CD4-positive, alpha-beta T cell treated with Interleukin-4 for 1 hour (primary cell): ENCODE results near the gene FAM47E.

ENCODE experiments used
- DNase-seq, 2 donors: peaks; one replicate each; pipeline ENCODE4 v3.0.0-alpha.2; 2020 to 2022

Gene FAM47E

DNA sequence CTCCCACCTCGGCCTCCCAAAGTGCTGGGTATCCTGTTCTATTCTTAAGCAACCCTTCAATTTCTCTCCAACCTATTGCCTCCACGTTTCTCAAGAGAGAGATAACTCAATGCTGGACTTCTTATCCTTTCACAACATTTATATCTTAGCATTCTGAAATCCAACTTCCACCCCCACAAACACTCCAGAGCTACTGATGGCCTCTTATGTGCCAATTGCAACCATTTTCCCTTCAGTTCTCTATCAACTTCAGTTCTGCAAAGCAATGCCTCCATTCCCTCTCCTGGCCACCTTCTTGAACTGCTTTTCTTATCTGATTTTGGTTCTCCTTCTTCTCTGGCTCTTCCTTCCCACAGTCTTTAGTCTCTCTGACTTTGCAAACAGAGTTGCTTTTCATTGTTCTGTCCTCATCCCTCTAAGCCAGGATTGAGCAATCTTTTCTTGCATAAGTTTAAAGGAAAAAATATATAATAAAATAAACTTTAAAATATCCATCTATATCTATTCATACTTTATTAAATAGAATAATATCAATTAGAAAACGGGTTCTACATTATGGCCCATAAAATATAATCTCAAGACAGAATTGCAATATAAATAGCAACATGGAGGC is 51.4 kb downstream of the FAM47E start:
- DNase-seq: no peak

DNA sequence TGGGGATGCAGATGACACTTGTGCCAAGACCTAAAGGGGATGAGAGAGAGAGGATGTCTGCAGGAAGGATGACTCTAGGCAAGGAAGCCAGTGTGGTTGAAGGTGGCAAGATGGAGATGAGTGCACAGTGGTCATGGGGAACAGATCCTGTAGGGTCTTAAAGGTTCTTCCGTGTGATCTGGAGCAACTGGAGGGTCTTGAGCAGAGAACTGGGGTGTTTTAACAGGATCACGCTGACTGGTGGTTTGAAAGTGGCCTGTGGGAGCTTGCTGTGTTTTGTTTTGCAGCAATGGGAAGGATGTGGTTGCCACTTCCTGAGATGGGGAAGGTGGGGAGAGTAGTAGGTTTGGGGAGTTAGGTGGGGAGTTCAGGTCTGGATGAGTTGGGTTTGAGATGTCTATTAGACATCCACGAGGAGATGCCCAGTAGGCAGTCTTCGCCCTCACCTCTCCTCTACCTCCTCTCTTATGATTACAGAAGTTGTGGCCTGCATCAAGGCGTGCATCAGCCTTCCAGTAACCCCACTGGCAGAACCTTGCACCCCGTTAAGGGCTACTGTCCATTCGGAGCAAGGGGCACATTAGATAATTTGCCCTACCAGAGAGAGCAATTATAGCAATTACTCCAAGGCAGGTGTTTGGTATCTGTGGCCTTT is 53.6 kb downstream of the FAM47E start:
- DNase-seq: peak in 1 of 2 donors; percentile 21

DNA sequence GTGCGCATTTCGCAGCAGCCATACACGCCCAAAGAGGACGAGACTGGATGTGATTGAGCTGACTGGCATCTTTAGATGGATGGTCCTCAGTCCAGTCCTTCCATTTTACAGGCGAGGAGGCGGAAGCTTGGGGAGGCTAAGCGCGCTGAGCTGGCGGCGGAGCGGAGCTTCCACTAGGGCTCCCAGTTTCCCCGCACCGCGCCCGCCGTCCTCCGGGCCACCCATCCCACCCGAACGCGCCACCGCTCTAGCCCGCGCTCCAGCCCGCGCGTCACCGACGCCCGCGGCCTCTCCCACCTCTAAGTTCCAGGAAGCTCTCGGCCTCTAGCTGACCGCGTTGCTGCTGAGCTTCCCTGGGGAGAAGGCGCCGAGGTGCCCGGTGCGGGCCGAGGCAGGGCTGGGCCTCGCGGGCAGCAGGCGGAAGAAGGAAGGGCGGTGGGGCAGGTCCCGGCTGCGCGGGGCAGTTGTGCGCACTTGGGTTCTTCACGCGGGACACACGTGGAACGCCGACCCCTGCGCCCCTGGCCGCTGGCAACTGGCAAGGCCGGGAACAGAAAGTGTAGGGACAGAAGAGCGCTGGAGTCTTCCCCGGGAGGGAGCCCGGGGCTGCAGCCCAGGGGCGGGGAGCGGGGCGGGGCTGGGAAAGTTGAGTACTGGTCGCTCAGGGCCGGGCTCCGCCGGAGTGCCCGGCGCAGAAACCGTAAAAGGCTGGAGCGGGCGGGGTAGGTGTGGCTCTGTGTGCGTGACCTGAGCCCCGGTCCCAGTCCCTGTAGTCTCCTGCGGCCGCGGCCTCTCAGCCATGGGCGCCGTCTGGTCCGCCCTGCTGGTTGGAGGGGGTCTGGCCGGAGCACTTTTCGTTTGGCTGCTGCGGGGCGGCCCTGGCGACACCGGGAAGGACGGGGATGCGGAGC is 54.7 kb downstream of the FAM47E start, which contains the start of gene STBD1:
Gene STBD1, plus strand, starts transcription at position 763 of the 911 bp plus-strand sequence. Its CDS starts 37 bp downstream, at position 800.
- peak; percentile 16 to 36 for DNase-seq

DNA sequence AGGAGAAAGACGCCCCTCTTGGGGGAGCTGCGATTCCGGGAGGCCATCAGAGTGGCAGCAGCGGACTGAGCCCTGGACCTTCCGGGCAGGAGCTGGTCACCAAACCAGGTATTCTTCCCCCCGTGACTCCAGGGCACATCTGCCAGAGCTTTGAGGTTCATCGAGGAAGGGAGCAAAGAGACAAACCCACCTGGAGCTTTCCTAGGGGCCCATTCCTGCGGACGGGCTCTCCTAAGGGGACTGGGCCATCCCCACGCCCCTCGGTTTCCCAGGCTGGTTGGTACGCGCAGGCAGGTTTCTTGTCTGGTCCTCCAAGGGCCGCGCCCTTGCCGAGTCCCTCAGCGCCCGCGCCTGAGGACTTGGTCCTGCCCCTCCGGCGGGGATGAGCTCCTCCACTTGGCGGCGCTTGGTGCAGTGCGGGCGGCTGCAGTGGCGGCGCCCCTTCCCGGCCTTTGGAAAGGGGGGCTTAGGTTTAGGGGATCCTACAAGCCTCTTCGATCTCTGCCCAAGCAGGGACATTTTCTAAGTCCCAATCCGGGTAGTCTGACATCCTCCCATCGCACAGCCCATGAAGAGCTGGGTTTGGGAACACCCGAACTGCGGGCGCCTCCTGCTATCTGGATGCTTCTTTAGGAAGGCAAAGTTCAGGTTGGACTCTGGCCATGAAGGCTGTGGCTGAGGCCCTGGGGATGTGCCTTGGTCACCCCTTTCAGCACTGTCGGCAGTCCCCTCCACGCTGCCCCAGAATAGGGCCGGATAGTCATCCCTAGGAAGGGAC is 55.5 kb downstream of the FAM47E start:
- DNase-seq: no peak

DNA sequence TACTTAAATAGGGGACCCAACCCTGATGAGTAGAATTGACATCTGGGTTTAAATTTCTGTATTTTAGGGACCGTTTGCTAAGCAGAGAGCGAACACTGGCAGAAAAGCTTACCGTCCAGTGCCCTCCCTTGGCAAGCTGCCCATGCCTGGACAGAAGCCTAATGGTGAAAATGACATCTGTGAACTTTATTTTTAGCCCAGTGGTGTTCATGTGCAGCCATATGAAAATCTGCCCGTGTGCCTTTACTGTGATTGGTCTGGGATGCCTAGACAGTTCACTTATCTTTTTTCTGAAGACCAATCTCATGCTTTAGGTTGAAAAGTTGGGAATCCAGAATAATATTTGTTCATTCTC is 56.1 kb downstream of the FAM47E start:
- DNase-seq: no peak

DNA sequence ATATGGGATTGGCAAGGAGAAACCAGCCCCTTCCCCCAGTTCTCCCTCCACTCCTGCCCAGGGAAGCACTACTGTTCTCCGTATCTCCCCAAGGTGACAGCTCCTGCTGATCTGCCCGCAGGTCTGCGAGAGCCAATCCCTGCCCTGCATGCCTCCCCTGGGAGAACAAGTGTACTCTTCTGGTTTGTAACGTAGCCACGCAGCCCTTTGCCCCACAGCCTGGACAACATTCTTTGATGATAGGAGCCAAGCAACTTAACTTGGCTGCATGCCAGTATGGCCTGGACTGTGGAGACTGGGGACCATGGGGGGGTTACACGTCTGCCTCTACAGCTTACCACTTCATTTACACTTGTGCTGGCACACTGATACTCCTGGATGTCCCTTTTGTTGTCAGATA is 57.0 kb downstream of the FAM47E start:
- no peak for DNase-seq

DNA sequence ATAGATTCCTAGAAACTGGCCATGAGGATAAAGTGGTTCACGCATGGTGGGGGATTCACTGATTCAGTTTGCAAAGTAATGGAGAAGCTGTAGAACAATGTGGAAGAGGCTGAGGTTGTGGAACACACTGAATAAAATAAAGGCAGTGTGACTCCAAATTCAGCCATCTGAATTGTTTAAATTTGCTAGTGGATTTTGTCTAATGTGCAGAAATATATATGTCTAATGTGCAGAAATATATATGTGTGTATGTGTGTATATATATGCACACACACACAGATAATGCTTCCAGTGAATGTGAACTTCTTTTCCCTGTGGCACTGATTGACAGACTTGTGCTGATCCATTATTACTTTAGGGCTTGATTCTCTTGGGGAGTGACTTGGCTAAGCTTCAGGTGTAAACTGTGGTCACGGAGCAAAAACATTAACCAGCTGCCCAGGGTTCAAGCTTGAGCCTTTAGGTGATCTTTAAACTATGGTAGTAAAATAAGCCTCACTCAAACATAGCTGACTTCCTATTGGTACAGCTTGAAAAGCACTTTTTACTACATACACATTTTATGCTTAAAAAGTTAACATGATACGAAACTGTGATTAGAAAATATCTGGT is 58.5 kb downstream of the FAM47E start:
- DNase-seq: no peak

DNA sequence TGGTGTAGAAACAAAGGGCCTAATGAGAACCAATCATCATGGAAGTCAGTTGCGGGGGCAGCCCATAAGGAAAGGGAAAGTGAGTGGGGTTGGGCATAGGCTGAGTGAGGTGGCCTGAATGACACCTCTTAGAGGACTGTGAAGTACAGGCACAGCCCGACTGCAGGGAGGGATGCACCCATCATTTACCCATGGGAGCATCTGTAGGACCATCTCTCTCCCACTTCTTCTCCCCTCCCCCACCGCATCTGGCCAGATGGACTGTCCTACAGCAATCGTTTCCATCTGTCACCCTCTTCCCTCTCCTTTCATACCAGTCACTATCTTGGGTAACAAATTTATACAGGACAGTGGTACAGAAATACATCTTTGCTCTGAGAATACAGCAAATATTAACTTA is 59.2 kb downstream of the FAM47E start:
- no peak for DNase-seq

DNA sequence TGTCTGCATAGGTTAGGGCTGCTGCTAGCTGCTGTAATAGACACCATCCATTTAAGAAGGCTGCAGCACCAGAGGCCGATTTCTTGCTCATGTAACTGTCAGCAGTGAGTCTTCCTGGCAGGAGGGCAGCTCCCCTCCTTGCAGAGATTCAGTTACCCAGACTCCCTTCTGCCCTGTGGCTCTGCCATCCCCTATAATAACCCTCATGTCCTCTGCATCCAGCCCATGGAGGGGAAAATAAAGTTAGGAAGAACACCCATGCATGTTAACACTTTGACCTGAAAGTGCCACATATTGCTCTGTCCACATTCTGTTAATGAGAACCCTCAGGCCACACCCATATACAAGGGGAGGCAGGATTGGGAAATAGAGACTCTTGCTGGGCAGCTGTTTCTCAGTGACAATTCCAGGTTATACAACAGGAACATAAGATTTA is 60.4 kb downstream of the FAM47E start:
- no peak for DNase-seq

DNA sequence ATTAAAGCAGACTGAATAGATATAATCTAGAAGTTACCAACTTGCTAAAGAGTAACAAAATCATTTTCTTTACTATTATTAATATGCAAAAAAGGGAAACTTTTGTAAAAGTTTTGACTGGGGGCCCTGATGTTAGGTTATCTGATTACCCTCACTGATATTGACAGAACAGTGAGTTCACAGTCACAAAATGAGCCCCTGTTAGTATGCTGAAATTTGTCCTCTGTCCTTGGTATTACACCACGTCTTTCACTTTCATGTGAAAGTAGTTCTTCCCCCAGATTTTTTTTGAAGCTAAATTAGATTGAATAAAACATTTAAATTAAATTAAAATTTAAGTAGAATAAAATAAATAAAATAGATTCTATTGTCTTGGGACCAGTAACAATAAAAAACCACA is 60.9 kb downstream of the FAM47E start:
- DNase-seq: no peak

DNA sequence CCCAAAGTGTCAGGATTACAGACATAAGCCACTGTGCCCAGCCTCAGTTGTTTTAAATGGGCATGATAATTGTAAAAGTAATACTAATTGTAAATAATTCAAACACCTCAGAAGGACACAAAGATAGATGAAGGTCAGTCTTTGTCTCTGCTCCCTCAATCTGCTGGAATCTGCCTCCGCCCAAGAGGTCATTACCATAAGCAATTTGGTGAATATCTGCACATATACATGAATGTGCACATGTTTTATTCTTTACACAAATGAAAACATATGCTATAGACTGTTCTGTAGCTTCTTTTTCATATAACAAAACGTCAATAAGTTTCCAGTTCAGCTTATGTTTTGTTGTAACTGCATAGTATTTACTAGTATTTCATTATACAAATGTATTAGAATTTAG is 62.0 kb downstream of the FAM47E start:
- no peak for DNase-seq

DNA sequence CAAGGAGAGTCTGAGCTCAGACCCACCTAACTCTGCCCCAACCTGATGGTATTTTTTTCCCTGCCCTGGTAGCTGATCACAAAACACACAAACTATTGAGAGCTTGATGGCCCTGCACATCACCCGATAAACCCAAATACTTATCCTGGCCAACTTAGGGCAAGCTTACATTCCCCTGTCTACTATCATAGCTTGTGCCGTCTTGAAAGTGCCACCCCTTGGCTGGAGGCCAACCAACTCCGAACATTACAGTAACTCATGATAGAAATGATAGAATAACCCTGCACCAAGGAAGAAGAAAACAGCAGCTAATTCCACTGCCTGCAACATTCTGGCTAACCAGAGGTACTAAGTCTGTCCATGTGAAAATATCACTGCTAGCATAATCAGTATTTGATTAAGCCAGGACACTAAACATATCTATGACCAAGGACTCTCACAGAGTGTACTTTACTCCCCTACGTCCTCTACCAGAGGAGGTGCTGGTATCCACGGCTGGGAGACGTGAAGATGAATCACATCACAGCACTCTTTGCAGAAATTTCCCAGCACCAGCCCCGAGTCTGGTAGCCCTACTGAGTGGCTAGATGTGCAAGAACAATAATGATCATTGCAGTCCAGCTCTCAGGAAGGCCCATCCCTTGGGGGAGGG is 63.9 kb downstream of the FAM47E start:
- DNase-seq: no peak

DNA sequence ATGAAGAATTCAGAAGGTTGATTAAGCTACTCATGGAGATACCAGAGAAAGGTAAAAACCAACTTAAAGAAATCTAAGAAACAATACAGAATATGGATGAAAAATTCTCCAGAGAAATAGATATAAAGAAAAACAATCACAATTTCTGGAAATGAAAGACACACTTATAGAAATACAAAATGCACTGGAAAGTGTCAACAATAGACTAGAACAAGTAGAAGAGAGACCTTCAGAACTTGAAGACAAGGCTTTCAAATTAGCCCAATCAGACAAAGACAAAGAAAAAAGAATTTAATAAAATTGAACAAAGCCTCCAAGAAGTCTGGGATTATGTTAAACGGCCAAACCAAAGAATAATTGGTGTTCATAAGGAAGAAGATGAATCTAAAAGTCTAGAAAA is 64.6 kb downstream of the FAM47E start:
- DNase-seq: no peak

DNA sequence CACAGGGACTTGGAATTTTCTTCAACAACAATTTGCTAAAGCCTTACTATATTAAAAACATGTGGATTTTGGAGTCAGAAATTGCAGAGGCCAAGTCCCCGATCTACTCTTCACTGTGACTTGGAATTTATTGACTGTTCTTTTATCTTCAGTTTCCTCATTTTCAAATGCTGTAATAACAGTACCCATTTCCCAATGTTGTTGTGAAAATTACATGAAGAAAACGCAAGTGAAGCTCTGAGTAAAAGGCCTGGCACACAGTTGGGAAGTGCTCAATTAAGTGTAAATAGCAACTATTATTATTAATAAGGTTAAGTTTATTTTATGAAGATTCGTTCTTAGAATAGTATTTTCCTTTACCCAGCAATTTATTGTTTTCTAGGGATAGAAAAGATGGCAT is 70.7 kb downstream of the FAM47E start:
- DNase-seq: no peak

DNA sequence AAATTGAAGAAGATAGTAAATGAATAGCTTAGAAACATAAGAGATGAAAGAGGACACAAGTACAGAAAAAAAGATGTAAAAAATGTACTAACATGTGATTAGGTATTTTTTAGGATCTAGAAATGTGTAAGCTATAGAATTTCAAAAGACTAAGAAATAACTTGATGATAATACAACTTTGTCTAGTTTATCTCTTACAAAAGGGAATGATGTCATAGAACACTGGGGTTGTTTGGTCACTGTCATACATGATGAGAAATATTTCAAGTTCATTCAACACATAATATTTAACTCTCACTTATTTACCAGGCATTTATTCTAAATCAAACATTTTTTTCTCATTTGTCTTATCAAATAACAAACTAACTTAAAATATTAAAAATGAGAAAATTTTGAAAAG is 73.6 kb downstream of the FAM47E start:
- no peak for DNase-seq

DNA sequence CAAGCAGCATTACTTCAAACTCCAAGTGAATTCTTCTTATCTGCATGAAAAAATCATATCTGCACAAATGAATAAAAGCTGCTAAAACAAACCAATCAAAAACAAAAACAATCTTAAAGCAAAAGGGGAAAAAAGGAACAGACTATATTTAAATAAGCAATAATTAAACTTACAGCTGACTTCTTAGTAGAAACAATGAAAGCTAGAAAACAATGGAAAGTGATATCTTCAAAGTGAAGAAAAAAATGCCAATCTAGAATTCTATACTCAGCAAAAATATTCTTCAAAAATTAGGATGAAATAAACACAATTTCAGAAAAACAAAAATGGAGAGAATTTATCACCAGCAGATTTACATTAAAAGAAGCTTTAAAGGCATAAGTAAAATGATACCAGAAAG is 75.0 kb downstream of the FAM47E start:
- DNase-seq: no peak
